Neural cell (in vitro differentiated cells): ENCODE results near the gene PRKCA. TPM values are rescaled to one million over a fixed set of nuclear protein-coding genes. Genes with fewer than 3 reads are reported as not detected.

ENCODE experiments used
- H2AFZ ChIP-seq: fragments of 200-600, 300-800 bp; sonication (generic), shearing (Covaris generic); 2 replicates; pipeline ENCODE4 v1.6.0; 2014; ENCODE audit warnings: low read depth, mild to moderate bottlenecking, antibody characterized with exemption, low read length, moderate library complexity
- H3F3A ChIP-seq: fragments of 200-600 bp; shearing (Covaris generic); 2 replicates; pipeline ENCODE4 v1.6.1; 2016; ENCODE audit warnings: mild to moderate bottlenecking, moderate library complexity, mixed read lengths, antibody characterized with exemption, low read length; ENCODE audit not compliant: insufficient read depth, poor library complexity, severe bottlenecking
- H3K27ac ChIP-seq: fragments of 200-600, 300-800 bp; sonication (generic), shearing (Covaris generic); 2 replicates; pipeline ENCODE4 v1.5.1; 2014; ENCODE audit warnings: mild to moderate bottlenecking, low read length, moderate library complexity
- H3K27me3 ChIP-seq: fragments of 300-800, 200-600 bp; sonication (generic), shearing (Covaris generic); 2 replicates; pipeline ENCODE4 v1.6.0; 2014; ENCODE audit warnings: mild to moderate bottlenecking, low read depth, low read length, moderate library complexity; ENCODE audit not compliant: insufficient read depth
- H3K36me3 ChIP-seq: fragments of 300-800, 200-600 bp; sonication (generic), shearing (Covaris generic); 2 replicates; pipeline ENCODE4 v1.5.1; 2014; ENCODE audit warnings: mild to moderate bottlenecking, antibody characterized with exemption, low read length, moderate library complexity; ENCODE audit not compliant: insufficient read depth
- H3K4me2 ChIP-seq: fragments of 300-800, 200-600 bp; sonication (generic), shearing (Covaris generic); 2 replicates; pipeline ENCODE4 v1.6.0; 2014; ENCODE audit warnings: mild to moderate bottlenecking, low read length
- H3K4me3 ChIP-seq: fragments of 300-800, 200-600 bp; sonication (generic), shearing (Covaris generic); 2 replicates; pipeline ENCODE4 v1.5.1; 2014; ENCODE audit warnings: mild to moderate bottlenecking, low read length, moderate library complexity
- H3K79me2 ChIP-seq: fragments of 200-600 bp; shearing (Covaris generic); replicated peaks from 2 replicates; pipeline ENCODE4 v1.6.0; 2014; ENCODE audit warnings: mild to moderate bottlenecking, low read length, moderate library complexity; ENCODE audit not compliant: insufficient read depth
- H3K9ac ChIP-seq: fragments of 300-800, 200-600 bp; sonication (generic), shearing (Covaris generic); 2 replicates; pipeline ENCODE4 v1.6.1; 2016; ENCODE audit warnings: mild to moderate bottlenecking, low read length, mixed read lengths
- H3K9me2 ChIP-seq: fragments of 200-600 bp; shearing (Covaris generic); 2 replicates; pipeline ENCODE4 v1.6.1; 2016; ENCODE audit warnings: mild to moderate bottlenecking, low read length, mixed read lengths; ENCODE audit not compliant: insufficient read depth
- H3K9me3 ChIP-seq: fragments of 200-600, 300-800 bp; sonication (generic), shearing (Covaris generic); 2 replicates; pipeline ENCODE4 v1.6.1; 2016; ENCODE audit warnings: mild to moderate bottlenecking, mixed run types, low read length, moderate library complexity, mixed read lengths
- H4K20me1 ChIP-seq: fragments of 200-600 bp; shearing (Covaris generic); 2 replicates; pipeline ENCODE4 v1.6.1; 2016; ENCODE audit warnings: mild to moderate bottlenecking, mixed run types; ENCODE audit not compliant: insufficient read depth
- CTCF ChIP-seq: fragments of 450-650 bp; IDR thresholded peaks from 2 replicates; pipeline ENCODE4 v1.5.1; 2014; ENCODE audit warnings: antibody characterized with exemption, mild to moderate bottlenecking, moderate library complexity; ENCODE audit not compliant: poor library complexity, severe bottlenecking
- EP300 ChIP-seq: fragments of 450-650 bp; conservative IDR thresholded peaks from 2 replicates; pipeline ENCODE4 v1.6.1; 2014; ENCODE audit warnings: antibody characterized with exemption, mild to moderate bottlenecking, moderate library complexity; ENCODE audit not compliant: poor library complexity, severe bottlenecking
- EZH2 ChIP-seq: fragments of 200-600, 300-800 bp; shearing (Covaris generic), sonication (generic); IDR thresholded peaks from 2 replicates; pipeline ENCODE4 v1.6.1; 2014; ENCODE audit warnings: antibody characterized with exemption, low read length, borderline replicate concordance, mild to moderate bottlenecking; ENCODE audit not compliant: insufficient read depth, poor library complexity, severe bottlenecking
- MXI1 ChIP-seq: fragments of 450-650 bp; conservative IDR thresholded peaks from 2 replicates; pipeline ENCODE4 v1.6.1; 2014; ENCODE audit warnings: antibody characterized with exemption, mild to moderate bottlenecking; ENCODE audit not compliant: poor library complexity, severe bottlenecking
- POLR2AphosphoS5 ChIP-seq: IDR thresholded peaks from 2 replicates; pipeline ENCODE4 v1.6.1; 2012
- RAD21 ChIP-seq: fragments of 450-650 bp; conservative IDR thresholded peaks from 2 replicates; pipeline ENCODE4 v1.6.1; 2014; ENCODE audit warnings: antibody characterized with exemption, mild to moderate bottlenecking, moderate library complexity
- REST ChIP-seq: IDR thresholded peaks from 2 replicates; pipeline ENCODE4 v1.6.1; 2012; ENCODE audit warnings: borderline replicate concordance
- SMC3 ChIP-seq: fragments of 450-650 bp; conservative IDR thresholded peaks from 2 replicates; pipeline ENCODE4 v1.6.1; 2014; ENCODE audit warnings: antibody characterized with exemption, mild to moderate bottlenecking, moderate library complexity; ENCODE audit not compliant: poor library complexity
- TAF1 ChIP-seq: IDR thresholded peaks from 2 replicates; pipeline ENCODE4 v1.6.1; 2012; ENCODE audit warnings: low read depth
- polyA plus RNA-seq: library from polyadenylated mRNA; depleted of rRNA; stranded (reverse); fragments of >200 nt; gene quantifications from 2 replicates; pipeline ENCODE4 v1.2.3, GENCODE V29; 2014

The PRKCA gene
- polyA plus RNA-seq, 1 donor from 2014 or later, result 5.9 TPM

- Histone ChIP-seq H4K20me1 (no peaks in the 10 kb centered on the region), H3K9me2 (no peaks in the 10 kb centered on the region), H3K36me3 (no peaks in the 10 kb centered on the region), H3K79me2 (no peaks in the 10 kb centered on the region), H3K27ac (no peak overlapping the region), H2AFZ (no peak overlapping the region), H3K27me3 (no peaks in the 10 kb centered on the region), H3F3A (no peaks in the 10 kb centered on the region), H3K9me3 (no peaks in the 10 kb centered on the region), H3K4me2 (no peak overlapping the region), H3K9ac (no peak overlapping the region), H3K4me3 (no peak overlapping the region)
- TF ChIP-seq RAD21 (no peak), TAF1 (no peak), MXI1 (no peak), EZH2 (no peak), EP300 (no peak), CTCF (no peak), POLR2AphosphoS5 (no peak), REST (no peak), SMC3 (no peak)
Observed at GRCh38 chr17:66784621-66785364, 482.4 kb downstream of the PRKCA start.

- Histone ChIP-seq H3F3A (no peaks in the 10 kb centered on the region), H3K27me3 (no peaks in the 10 kb centered on the region), H3K79me2 (no peaks in the 10 kb centered on the region), H3K4me2 (no peak overlapping the region), H3K27ac (no peak overlapping the region), H3K9me2 (no peaks in the 10 kb centered on the region), H3K9me3 (no peaks in the 10 kb centered on the region), H3K4me3 (no peak overlapping the region), H4K20me1 (no peaks in the 10 kb centered on the region), H2AFZ (no peak overlapping the region), H3K9ac (no peak overlapping the region), H3K36me3 (no peaks in the 10 kb centered on the region)
- no peak for TF ChIP-seq TAF1
- TF ChIP-seq CTCF, result no peak
- TF ChIP-seq MXI1, result no peak
- TF ChIP-seq EP300, result no peak
- no peak for TF ChIP-seq RAD21
- TF ChIP-seq REST, result no peak
- no peak for TF ChIP-seq SMC3
- no peak for TF ChIP-seq EZH2
- TF ChIP-seq POLR2AphosphoS5, result no peak
Observed at GRCh38 chr17:66786107-66786506, 483.7 kb downstream of the PRKCA start.
